H1 (cell line): ENCODE measurements around the gene COBLL1. TPM values are rescaled to one million over a fixed set of nuclear protein-coding genes. Genes with fewer than 3 reads are reported as not detected.

Source experiments
- ATF2 ChIP-seq: IDR thresholded peaks from 2 replicates; pipeline ENCODE4 v1.6.1; 2012; ENCODE audit warnings: low read length, inconsistent platforms
- CHD7 ChIP-seq: fragments of 300-600 bp; sonication (generic); IDR thresholded peaks from 2 replicates; pipeline ENCODE4 v1.7.1; 2012; ENCODE audit warnings: low read length, moderate library complexity, mild to moderate bottlenecking, inconsistent platforms; ENCODE audit not compliant: insufficient replicate concordance
- CTBP2 ChIP-seq: IDR thresholded peaks from 2 replicates; pipeline ENCODE4 v1.7.0; 2011; ENCODE audit warnings: borderline replicate concordance, mild to moderate bottlenecking, moderate library complexity, mixed read lengths, low read length; ENCODE audit not compliant: insufficient read depth, insufficient read length
- EZH2 ChIP-seq: fragments of 200-600 bp; sonication (generic); IDR thresholded peaks from 2 replicates; pipeline ENCODE4 v1.7.1; 2012; ENCODE audit warnings: low read depth, mild to moderate bottlenecking, moderate library complexity, low read length, inconsistent platforms; ENCODE audit not compliant: severe bottlenecking
- FOSL1 ChIP-seq: IDR thresholded peaks from 2 replicates; pipeline ENCODE4 v1.6.1; 2011; ENCODE audit warnings: mild to moderate bottlenecking, low read depth, low read length, moderate library complexity; ENCODE audit not compliant: insufficient read depth
- POLR2AphosphoS5 ChIP-seq: IDR thresholded peaks from 2 replicates; pipeline ENCODE4 v1.6.1; 2011; ENCODE audit warnings: low read depth, low read length
- SIX5 ChIP-seq: IDR thresholded peaks from 2 replicates; pipeline ENCODE4 v1.6.1; 2011; ENCODE audit warnings: mild to moderate bottlenecking, low read depth, low read length
- SRF ChIP-seq: IDR thresholded peaks from 2 replicates; pipeline ENCODE4 v1.6.1; 2011; ENCODE audit warnings: mild to moderate bottlenecking, low read depth, low read length, moderate library complexity
- TEAD4 ChIP-seq: IDR thresholded peaks from 2 replicates; pipeline ENCODE4 v1.6.1; 2012; ENCODE audit warnings: low read depth, low read length, inconsistent platforms, mixed read lengths
- YY1 ChIP-seq: IDR thresholded peaks from 2 replicates; pipeline ENCODE4 v1.6.1; 2011; ENCODE audit warnings: low read depth, mild to moderate bottlenecking, low read length
- polyA plus RNA-seq, 7 experiments: library from polyadenylated mRNA; depleted of rRNA in 3 of 7; stranded (reverse) in 5 of 7; unstranded in 2 of 7; fragments of >200 nt in 5 of 7; fragments of 200-250 nt in 2 of 7; gene quantifications; 1 replicate in 5 of 7; 2 replicates in 1 of 7; 4 replicates in 1 of 7; pipeline versions ENCODE4 v1.2.1 to v1.2.3, GENCODE V29; 2011 to 2013; ENCODE audit warnings: missing spikeins in 2 of 7, mixed read lengths in 2 of 7
- total RNA-seq: library from RNA; stranded (reverse); fragmentation: NEBNext Ultra II Directional; extraction: Animal tissue kit (Norgen Biotek cat#: 25700); gene quantifications from 2 replicates; pipeline ENCODE4 v1.2.1, GENCODE V29; 2021

COBLL1 gene
- total and polyA plus RNA-seq, 2 of the 8 experiments (the other 6 are each of a cell fraction or from before 2014, with no cell fraction given): 2.2 to 6.2 TPM

GRCh38 chr2:164846276-164846675 lies 4.7 kb upstream of the COBLL1 start (continued):
- TF ChIP-seq CHD7 (no peak), FOSL1 (no peak), CTBP2 (no peak), TEAD4 (no peak), ATF2 (no peak), EZH2 (no peak), SRF (no peak), POLR2AphosphoS5 (no peak), SIX5 (no peak), YY1 (no peak)
